SK-N-SH treated with all-trans-retinoic acid at 6 μM for 48 hours (cell line): ENCODE data around the gene APOC4.

Experiments
- ATAC-seq: fragments of 200-7000 bp; cut with Tn5 transposase; 3 replicates; pipeline ENCODE4 v1.9.1; 2020; ENCODE audit warnings: mild to moderate bottlenecking, moderate library complexity
- BACH2 ChIP-seq: fragments of 250-450 bp; sonication (Bioruptor Pico); IDR thresholded peaks from 2 replicates; pipeline ENCODE4 v1.9.0; 2021; ENCODE audit warnings: mild to moderate bottlenecking, borderline replicate concordance
- CSDC2 ChIP-seq: fragments of 250-450 bp; sonication (Bioruptor Pico); IDR thresholded peaks from 2 replicates; pipeline ENCODE4 v1.5.0; 2020; ENCODE audit warnings: mild to moderate bottlenecking, moderate library complexity
- CSRNP3 ChIP-seq: fragments of 250-450 bp; sonication (Bioruptor Pico); IDR thresholded peaks from 2 replicates; pipeline ENCODE4 v1.5.1; 2021; ENCODE audit warnings: mild to moderate bottlenecking, moderate library complexity
- ESRRG ChIP-seq: fragments of 250-450 bp; sonication (Bioruptor Pico); IDR thresholded peaks from 2 replicates; pipeline ENCODE4 v1.6.1; 2021; ENCODE audit warnings: mild to moderate bottlenecking
- ISL1 ChIP-seq: fragments of 250-450 bp; sonication (Bioruptor Pico); IDR thresholded peaks from 2 replicates; pipeline ENCODE4 v2.1.2; 2022; ENCODE audit warnings: mild to moderate bottlenecking, moderate library complexity
- OSR1 ChIP-seq: fragments of 250-450 bp; sonication (Bioruptor Pico); IDR thresholded peaks from 2 replicates; pipeline ENCODE4 v1.8.0; 2022; ENCODE audit warnings: moderate library complexity, mild to moderate bottlenecking, inconsistent platforms
- PATZ1 ChIP-seq: fragments of 250-450 bp; sonication (Bioruptor Pico); IDR thresholded peaks from 2 replicates; pipeline ENCODE4 v1.8.0; 2020; ENCODE audit warnings: mild to moderate bottlenecking, moderate library complexity, borderline replicate concordance
- POU6F1 ChIP-seq: fragments of 250-450 bp; sonication (Bioruptor Pico); IDR thresholded peaks from 2 replicates; pipeline ENCODE4 v1.8.0; 2021; ENCODE audit warnings: low read depth, mild to moderate bottlenecking, moderate library complexity, borderline replicate concordance
- PPARA ChIP-seq: fragments of 250-450 bp; sonication (Bioruptor Pico); IDR thresholded peaks from 2 replicates; pipeline ENCODE4 v1.5.0; 2020; ENCODE audit warnings: mild to moderate bottlenecking, borderline replicate concordance
- RARB ChIP-seq: fragments of 250-450 bp; sonication (Bioruptor Pico); IDR thresholded peaks from 2 replicates; pipeline ENCODE4 v1.8.0; 2021; ENCODE audit warnings: mild to moderate bottlenecking, moderate library complexity
- SNAI2 ChIP-seq: fragments of 250-450 bp; sonication (Bioruptor Pico); IDR thresholded peaks from 2 replicates; pipeline ENCODE4 v1.5.0; 2020; ENCODE audit warnings: mild to moderate bottlenecking, moderate library complexity
- TCF4 ChIP-seq: fragments of 250-450 bp; sonication (Bioruptor Pico); IDR thresholded peaks from 2 replicates; pipeline ENCODE4 v1.8.0; 2021; ENCODE audit warnings: mild to moderate bottlenecking, moderate library complexity, borderline replicate concordance
- TOX ChIP-seq: fragments of 250-450 bp; sonication (Bioruptor Pico); IDR thresholded peaks from 2 replicates; pipeline ENCODE4 v1.8.0; 2021; ENCODE audit warnings: mild to moderate bottlenecking, moderate library complexity, borderline replicate concordance
- ZC3H10 ChIP-seq: fragments of 250-450 bp; sonication (Bioruptor Pico); IDR thresholded peaks from 2 replicates; pipeline ENCODE4 v1.5.1; 2021; ENCODE audit warnings: mild to moderate bottlenecking, moderate library complexity
- ZFP30 ChIP-seq: fragments of 450-650 bp; formaldehyde crosslinking; IDR thresholded peaks from 2 replicates; pipeline ENCODE4 v1.5.0; 2022; ENCODE audit warnings: mild to moderate bottlenecking, moderate library complexity
- ZNF565 ChIP-seq: fragments of 450-650 bp; formaldehyde crosslinking; conservative IDR thresholded peaks from 2 replicates; pipeline ENCODE4 v1.5.0; 2020; ENCODE audit warnings: low read depth, mild to moderate bottlenecking, moderate library complexity
- ZNF70 ChIP-seq: fragments of 450-650 bp; formaldehyde crosslinking; IDR thresholded peaks from 2 replicates; pipeline ENCODE4 v1.5.0; 2020; ENCODE audit warnings: mild to moderate bottlenecking, moderate library complexity
- TF ChIP-seq, protein P1 (sequence below): fragments of 250-450 bp; sonication (Bioruptor Pico); IDR thresholded peaks from 2 replicates; pipeline ENCODE4 v1.5.1; 2020; ENCODE audit warnings: low read depth, mild to moderate bottlenecking, moderate library complexity

APOC4 gene

GRCh38 chr19:44975444-44975843, 33.4 kb downstream of the APOC4 start:
- TF ChIP-seq TOX (CRISPR knock-in tag) (no peak), ZNF70 (CRISPR knock-in tag) (no peak), ISL1 (CRISPR knock-in tag) (no peak), ESRRG (CRISPR knock-in tag) (no peak), SNAI2 (CRISPR knock-in tag) (no peak), PATZ1 (CRISPR knock-in tag) (no peak), ZFP30 (CRISPR knock-in tag) (no peak), ZNF565 (CRISPR knock-in tag) (no peak), TCF4 (CRISPR knock-in tag) (no peak)
- ATAC-seq, result no peak

DNA sequence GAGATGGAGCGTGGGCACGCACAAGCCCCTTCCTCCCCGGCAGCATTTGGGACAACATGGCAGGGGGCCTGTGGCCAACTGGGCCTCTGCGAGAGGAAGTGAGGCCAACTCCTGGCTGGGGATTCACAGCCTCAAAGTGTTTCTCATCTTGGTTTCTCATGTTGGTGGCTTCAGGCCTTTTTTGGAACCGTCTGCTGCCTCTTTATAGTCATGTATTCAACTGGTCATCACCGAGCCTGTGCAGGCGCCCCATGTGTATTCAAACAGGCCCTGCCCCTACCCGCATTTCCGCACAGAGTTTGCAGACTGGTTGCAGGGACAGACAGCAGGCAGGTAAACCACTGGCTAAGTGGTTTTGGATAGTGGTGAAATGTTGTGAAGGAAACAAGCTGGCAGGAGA, 42.0 kb downstream of the APOC4 start:
- no peak for TF ChIP-seq ZNF70 (CRISPR knock-in tag)
- TF ChIP-seq, protein P1, sequence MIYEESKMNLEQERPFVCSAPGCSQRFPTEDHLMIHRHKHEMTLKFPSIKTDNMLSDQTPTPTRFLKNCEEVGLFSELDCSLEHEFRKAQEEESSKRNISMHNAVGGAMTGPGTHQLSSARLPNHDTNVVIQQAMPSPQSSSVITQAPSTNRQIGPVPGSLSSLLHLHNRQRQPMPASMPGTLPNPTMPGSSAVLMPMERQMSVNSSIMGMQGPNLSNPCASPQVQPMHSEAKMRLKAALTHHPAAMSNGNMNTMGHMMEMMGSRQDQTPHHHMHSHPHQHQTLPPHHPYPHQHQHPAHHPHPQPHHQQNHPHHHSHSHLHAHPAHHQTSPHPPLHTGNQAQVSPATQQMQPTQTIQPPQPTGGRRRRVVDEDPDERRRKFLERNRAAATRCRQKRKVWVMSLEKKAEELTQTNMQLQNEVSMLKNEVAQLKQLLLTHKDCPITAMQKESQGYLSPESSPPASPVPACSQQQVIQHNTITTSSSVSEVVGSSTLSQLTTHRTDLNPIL (CRISPR knock-in tag), result no peak
- TF ChIP-seq BACH2 (CRISPR knock-in tag), result no peak
- no peak for TF ChIP-seq ISL1 (CRISPR knock-in tag)
- no peak for TF ChIP-seq CSDC2 (CRISPR knock-in tag)
- TF ChIP-seq ZC3H10 (CRISPR knock-in tag), result no peak
- TF ChIP-seq, all 23 proteins: peak for 0
- ATAC-seq, result no peak

- TF ChIP-seq TCF4 (CRISPR knock-in tag) (no peak), BACH2 (CRISPR knock-in tag) (no peak)
- no peak for ATAC-seq
Measured at GRCh38 chr19:44985445-44985844, 43.4 kb downstream of the APOC4 start.

- TF ChIP-seq OSR1 (CRISPR knock-in tag), result no peak
- TF ChIP-seq CSDC2 (CRISPR knock-in tag), result no peak
- no peak for TF ChIP-seq POU6F1 (CRISPR knock-in tag)
- TF ChIP-seq PPARA, result no peak
- no peak for TF ChIP-seq PATZ1 (CRISPR knock-in tag)
- TF ChIP-seq SNAI2 (CRISPR knock-in tag), result no peak
- TF ChIP-seq RARB, result no peak
- no peak for TF ChIP-seq CSRNP3
- no peak for TF ChIP-seq ISL1 (CRISPR knock-in tag)
- TF ChIP-seq, all 23 proteins: peak for 0
- no peak for ATAC-seq
Measured at GRCh38 chr19:44986389-44986788, 44.4 kb downstream of the APOC4 start.

DNA sequence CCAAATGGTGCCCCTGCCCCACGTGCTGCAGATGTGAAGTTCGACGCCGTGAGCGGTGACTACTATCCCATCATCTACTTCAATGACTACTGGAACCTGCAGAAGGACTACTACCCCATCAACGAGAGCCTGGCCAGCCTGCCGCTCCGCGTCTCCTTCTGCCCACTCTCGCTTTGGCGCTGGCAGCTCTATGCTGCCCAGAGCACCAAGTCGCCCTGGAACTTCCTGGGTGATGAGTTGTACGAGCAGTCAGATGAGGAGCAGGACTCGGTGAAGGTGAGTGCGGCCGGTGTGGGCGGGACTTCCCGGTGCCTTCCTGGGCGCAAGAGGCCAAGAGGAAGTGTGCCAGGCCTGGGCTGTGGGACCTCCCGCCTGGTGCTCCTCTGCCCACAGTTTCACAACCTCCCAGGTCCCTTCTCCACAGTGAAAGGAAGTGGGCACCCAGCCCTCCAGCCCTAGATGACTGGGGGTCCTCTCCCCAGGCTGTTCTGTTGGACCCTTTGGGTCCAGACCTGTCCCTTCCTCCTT, 45.2 kb downstream of the APOC4 start:
- no peak for ATAC-seq
- no peak for TF ChIP-seq BACH2 (CRISPR knock-in tag)
- no peak for TF ChIP-seq ZC3H10 (CRISPR knock-in tag)
- TF ChIP-seq TCF4 (CRISPR knock-in tag), result no peak
- TF ChIP-seq ZFP30 (CRISPR knock-in tag), result no peak
- TF ChIP-seq OSR1 (CRISPR knock-in tag), result no peak
- TF ChIP-seq ISL1 (CRISPR knock-in tag), result no peak
- no peak for TF ChIP-seq CSRNP3
